Measurements from ENCODE around the gene AEBP2. TPM values are rescaled to one million over a fixed set of nuclear protein-coding genes. Genes with fewer than 3 reads are reported as not detected.
"Not testable (repeated sequence)": the region's sequence is repeated elsewhere in the genome, so short reads cannot be mapped to it uniquely, and the experiment has no call there.

The AEBP2 gene
- total RNA-seq, 2 donors from 2014 or later, result 28.3 to 79.6 TPM

DNA sequence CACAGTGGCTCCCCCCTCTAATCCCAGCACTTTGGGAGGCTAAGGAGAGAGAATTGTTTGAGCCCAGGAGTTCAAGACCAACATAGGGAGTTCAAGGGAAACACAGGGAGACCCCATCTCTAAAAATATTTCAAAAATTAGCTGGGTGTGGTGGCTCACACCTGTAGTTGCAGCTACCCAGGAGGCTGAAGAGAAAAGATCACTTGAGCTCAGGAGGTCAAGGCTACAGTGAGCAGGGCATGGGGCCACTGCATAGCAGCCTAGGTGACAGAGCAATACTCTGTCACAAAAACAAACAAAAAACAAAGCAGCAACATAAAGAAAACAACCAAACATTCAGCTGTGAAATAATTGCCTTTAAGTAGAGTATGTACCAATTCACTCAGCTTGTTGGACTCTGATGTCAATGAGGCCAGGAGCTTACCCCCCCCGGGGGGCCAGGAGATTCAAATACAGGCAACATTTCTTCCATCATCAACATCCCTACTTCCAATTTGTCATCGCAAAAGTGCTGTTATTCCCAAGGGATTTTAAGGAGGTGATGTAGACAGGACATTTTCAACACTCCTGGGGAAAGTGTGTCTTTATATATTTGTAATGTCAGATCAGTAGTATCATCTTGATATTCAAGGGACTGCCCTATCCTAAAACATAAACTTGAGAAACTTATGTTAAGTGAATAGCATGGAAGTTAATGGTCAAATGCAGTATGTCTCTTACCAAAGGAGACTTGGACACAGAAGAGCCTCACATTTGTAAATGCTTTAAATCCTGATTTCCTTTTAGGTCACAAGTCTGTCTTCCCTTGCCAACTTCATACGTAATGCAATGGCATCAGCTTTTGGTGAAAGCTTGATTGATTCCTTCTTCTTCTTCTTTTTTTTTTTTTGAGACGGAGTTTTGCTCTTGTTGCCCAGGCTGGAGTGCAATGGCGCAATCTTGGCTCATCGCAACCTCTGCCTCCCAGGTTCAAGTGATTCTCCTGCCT is 40.6 kb upstream of the AEBP2 start:
- no peak for ATAC-seq (ENCODE audit: insufficient number of reproducible peaks, low FRiP score, low read depth)
- TF ChIP-seq, protein P1, sequence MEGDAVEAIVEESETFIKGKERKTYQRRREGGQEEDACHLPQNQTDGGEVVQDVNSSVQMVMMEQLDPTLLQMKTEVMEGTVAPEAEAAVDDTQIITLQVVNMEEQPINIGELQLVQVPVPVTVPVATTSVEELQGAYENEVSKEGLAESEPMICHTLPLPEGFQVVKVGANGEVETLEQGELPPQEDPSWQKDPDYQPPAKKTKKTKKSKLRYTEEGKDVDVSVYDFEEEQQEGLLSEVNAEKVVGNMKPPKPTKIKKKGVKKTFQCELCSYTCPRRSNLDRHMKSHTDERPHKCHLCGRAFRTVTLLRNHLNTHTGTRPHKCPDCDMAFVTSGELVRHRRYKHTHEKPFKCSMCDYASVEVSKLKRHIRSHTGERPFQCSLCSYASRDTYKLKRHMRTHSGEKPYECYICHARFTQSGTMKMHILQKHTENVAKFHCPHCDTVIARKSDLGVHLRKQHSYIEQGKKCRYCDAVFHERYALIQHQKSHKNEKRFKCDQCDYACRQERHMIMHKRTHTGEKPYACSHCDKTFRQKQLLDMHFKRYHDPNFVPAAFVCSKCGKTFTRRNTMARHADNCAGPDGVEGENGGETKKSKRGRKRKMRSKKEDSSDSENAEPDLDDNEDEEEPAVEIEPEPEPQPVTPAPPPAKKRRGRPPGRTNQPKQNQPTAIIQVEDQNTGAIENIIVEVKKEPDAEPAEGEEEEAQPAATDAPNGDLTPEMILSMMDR (IDR thresholded peaks at IDR 0.05), result no peak
- Histone ChIP-seq H3K27ac (no peak overlapping the region), H3K4me3 (no peak overlapping the region), H3K9me3 (no peaks in the 10 kb centered on the region), H3K36me3 (no peaks in the 10 kb centered on the region), H3K27me3 (replicated peaks; ENCODE audit: insufficient read depth) (no peaks in the 10 kb centered on the region), H3K4me1 (ENCODE audit: control insufficient read depth in 1 of 2, low read depth in 2 of 2) (peaks cover 0 to 16% of the 10 kb centered on the region in 2 donors)
- DNase-seq (ENCODE audit: low spot score), result no peak

DNA sequence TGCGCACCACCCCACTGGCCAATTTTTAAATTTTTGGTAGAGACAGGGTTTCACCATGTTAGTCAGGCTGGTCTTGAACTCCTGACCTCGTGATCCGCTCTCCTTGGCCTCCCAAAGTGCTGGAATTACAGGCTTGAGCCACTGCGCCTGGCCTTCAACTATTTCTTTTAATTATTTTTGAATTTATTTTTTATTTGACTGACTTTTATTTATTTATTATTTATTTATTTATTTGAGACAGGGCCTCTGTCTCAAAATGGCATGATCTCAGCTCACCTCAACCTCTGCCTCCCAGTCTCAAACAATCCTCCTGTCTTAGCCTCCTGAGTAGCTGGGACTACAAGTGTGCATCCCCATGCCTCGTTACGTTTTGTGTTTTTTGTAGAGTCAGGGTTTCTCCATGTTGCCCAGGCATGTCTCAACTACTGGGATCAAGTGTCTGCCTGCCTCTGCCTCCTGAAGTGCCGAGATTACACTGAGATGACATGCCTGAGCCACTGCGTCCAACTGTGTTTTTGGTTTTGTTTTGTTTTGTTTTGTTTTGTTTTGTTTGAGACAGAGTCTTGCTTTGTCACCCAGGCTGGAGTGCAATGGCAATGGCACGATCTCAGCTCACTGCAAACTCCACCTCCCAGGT is 38.5 kb upstream of the AEBP2 start:
- H3K4me3 ChIP-seq; H3K27ac ChIP-seq; H3K27me3 ChIP-seq (replicated peaks; ENCODE audit: insufficient read depth); H3K36me3 ChIP-seq; DNase-seq (ENCODE audit: low spot score); ATAC-seq (ENCODE audit: insufficient number of reproducible peaks, low FRiP score, low read depth); H3K9me3 ChIP-seq: not testable (repeated sequence)
- peaks cover 0 to 16% of the 10 kb centered on the region in 2 donors for H3K4me1 ChIP-seq (ENCODE audit: control insufficient read depth in 1 of 2, low read depth in 2 of 2)

DNA sequence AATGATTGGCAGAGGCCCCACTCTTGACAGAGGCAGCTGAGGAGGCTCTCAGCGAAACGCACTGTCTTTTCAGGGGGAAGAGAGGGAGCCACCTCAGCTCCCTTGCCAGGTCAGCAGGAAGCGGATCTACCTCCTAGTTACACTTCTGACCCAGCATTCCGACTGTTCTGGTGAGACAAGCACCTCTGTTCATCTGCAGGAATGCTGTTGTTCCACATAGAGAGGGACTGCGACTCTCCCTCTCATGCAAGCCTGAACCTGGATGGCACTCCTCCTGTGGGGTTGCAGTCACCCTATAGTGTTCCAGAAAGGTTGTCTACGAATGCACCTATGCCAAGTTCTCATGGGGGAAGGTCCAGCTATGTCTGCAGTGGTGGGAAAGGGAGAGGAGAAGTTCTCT is 37.1 kb upstream of the AEBP2 start:
- Histone ChIP-seq H3K27ac (peak overlapping the region; percentile 45 to 51), H3K4me1 (ENCODE audit: control insufficient read depth in 1 of 2, low read depth in 2 of 2) (peaks cover 0 to 16% of the 10 kb centered on the region in 2 donors), H3K4me3 (no peak overlapping the region), H3K36me3 (no peaks in the 10 kb centered on the region), H3K9me3 (no peaks in the 10 kb centered on the region), H3K27me3 (replicated peaks; ENCODE audit: insufficient read depth) (no peaks in the 10 kb centered on the region)
- TF ChIP-seq, protein P1 (IDR thresholded peaks at IDR 0.05), result no peak
- DNase-seq (ENCODE audit: low spot score) (no peak), ATAC-seq (ENCODE audit: insufficient number of reproducible peaks, low FRiP score, low read depth) (no peak)

DNA sequence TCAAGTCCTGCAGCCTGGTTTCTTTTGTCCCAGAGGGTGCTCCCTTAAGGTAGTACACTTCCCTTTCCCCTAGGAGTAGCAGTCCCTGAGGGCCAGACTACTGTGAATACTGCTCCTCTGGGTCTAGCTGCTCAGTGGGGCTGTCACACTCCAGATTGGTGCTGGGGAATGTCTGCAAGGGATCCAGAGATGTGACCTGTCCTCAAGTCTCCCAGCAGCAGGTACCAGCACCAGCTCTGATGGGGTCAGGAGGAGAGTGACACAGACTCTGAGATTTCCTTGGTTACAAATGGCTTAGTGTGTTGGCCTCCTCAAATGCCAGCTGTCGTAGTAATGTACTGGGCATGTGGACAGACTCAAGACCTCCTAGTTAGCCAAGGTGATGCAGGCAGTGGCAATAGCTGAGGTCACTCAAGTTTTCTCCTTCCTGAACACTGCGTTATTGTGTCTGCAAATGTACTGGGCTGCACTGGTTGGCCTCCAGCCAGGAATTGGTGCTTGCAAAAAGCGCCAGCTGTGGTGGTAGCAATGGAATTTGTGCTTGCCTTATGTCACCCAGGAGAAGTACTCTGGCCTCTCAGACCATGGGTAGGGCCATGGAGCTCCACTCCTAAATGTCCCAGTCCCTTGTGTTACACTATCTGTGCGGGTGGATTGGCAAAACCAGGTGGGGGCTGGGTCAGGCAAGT is 36.4 kb upstream of the AEBP2 start:
- DNase-seq (ENCODE audit: low spot score) (peak; percentile 6), ATAC-seq (ENCODE audit: insufficient number of reproducible peaks, low FRiP score, low read depth) (peak; percentile 80)
- H3K27ac ChIP-seq, result peak overlapping the region; percentile 47 to 57

DNA sequence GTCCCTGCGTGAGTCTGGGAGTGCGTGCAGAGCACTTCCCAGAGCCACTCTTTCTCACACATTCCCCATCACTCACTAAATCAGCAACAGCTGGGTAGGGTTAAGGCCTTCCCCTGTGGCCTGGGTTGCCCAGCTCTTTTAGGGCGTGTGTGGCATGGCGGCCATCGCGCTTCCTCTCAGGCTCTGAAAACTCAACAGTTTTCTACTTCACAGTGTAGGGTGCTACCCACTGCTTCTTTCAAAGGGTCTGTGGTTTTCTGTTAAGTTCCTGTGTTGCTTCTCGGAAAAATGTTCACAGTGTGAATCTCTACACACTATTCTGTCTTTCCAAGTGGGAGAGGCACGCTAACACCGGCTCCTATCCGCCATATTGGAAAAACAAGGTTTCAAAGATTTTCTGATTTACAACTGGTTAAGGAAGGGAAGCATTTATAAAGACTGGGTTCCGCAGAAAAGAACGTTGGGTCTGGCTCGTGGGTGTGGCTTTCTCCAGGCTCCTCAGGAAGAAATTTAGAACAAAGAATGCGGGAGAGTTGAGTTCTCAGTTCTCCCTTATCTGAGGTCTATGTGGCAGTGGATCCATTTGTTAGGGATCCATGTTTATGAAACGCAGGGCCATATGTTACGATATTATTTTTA is 34.9 kb upstream of the AEBP2 start:
- H3K27me3 ChIP-seq (replicated peaks; ENCODE audit: insufficient read depth), result no peaks in the 10 kb centered on the region
- TF ChIP-seq, protein P1 (IDR thresholded peaks at IDR 0.05), result no peak

More for the DNA sequence above, 36.4 kb upstream of the AEBP2 start:
- H3K9me3 ChIP-seq, result no peaks in the 10 kb centered on the region
- TF ChIP-seq, protein P1 (IDR thresholded peaks at IDR 0.05), result no peak
- no peaks in the 10 kb centered on the region for H3K27me3 ChIP-seq (replicated peaks; ENCODE audit: insufficient read depth)
- no peak overlapping the region for H3K4me3 ChIP-seq
- peaks cover 0 to 16% of the 10 kb centered on the region in 2 donors for H3K4me1 ChIP-seq (ENCODE audit: control insufficient read depth in 1 of 2, low read depth in 2 of 2)
- H3K36me3 ChIP-seq, result no peaks in the 10 kb centered on the region

More for the DNA sequence above, 34.9 kb upstream of the AEBP2 start:
- ATAC-seq (ENCODE audit: insufficient number of reproducible peaks, low FRiP score, low read depth) (no peak), DNase-seq (ENCODE audit: low spot score) (no peak)
- Histone ChIP-seq H3K4me1 (ENCODE audit: control insufficient read depth in 1 of 2, low read depth in 2 of 2) (peaks cover 2 to 28% of the 10 kb centered on the region in 2 donors), H3K9me3 (no peaks in the 10 kb centered on the region), H3K27ac (no peak overlapping the region), H3K4me3 (no peak overlapping the region), H3K36me3 (no peaks in the 10 kb centered on the region)

Data from thoracic aorta (tissue), 2 donors.